HG03439 (cell line): ENCODE measurements around the gene CD180.

Experiments
- ATAC-seq: cut with Tn5 transposase; IDR thresholded peaks from one replicate; pipeline ENCODE4 v1.9.1; 2021; ENCODE audit warnings: mild to moderate bottlenecking, moderate library complexity; ENCODE audit not compliant: unreplicated experiment

The CD180 gene

DNA sequence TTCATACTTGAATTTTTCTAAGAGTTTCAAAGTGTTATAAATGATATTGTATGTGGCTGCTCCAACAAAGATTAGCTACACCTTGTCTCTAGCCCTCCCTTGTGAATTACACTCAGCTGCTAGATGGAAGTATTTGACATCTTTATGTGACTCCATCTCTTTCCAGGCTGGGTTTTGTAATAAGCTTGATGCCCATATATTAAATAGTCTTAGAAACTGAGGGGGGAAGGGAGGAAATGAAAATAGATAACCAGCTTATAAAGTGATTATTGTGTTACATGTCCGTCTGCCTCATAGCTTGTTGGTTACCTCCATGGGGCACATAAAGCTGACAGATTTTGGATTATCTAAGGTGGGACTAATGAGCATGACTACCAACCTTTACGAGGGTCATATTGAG is 63.4 kb downstream of the CD180 start:
- no peak for ATAC-seq

DNA sequence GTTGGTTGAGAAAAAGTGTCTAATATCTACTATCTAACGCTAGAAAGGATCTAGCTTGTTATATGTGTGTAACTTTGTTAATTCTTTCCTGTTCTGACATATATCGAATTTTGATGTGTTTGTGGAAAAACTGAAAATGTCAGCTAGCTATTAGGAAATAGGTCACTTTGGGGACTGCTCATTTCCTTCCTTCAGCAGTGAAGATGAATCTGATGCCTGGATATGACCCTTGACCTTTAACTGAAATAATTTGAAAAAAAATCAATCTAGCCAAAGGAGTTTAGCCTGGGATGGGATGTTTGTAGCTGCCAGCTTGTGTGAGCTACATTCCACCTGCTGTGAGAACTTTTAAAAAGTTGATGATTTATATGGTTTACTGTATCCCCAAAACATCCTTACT is 66.8 kb downstream of the CD180 start:
- ATAC-seq = no peak
